B cell (primary cell): ENCODE results near the gene ARNT2. TPM values are rescaled to one million over a fixed set of nuclear protein-coding genes. Genes with fewer than 3 reads are reported as not detected.

Experiments
- ATAC-seq: fragments of 200-7000 bp; cut with Tn5 transposase; one replicate; pipeline ENCODE4 v1.10.0; 2021; ENCODE audit warnings: low read depth, mild to moderate bottlenecking, moderate number of reproducible peaks, moderate library complexity
- CTCF ChIA-PET: fragments of 350-600 bp; sonication (Branson Sonifier 250); formaldehyde crosslinking; loops from one replicate; lab custom pipeline; 2021; ENCODE audit warnings: antibody characterized with exemption, inconsistent platforms; lab: Charles Lee
- POLR2A ChIA-PET: fragments of 350-600 bp; sonication (Branson Sonifier 250); formaldehyde crosslinking; loops from one replicate; lab custom pipeline; 2021; ENCODE audit warnings: antibody characterized with exemption; lab: Charles Lee
- DNase-seq: peaks from one replicate; pipeline ENCODE4 v3.0.0; 2013
- H2AFZ ChIP-seq: 2 replicates; pipeline ENCODE4 v1.6.1; 2012; ENCODE audit warnings: mild to moderate bottlenecking, low read depth, low read length; ENCODE audit not compliant: insufficient read depth, poor library complexity, severe bottlenecking
- H3K27ac ChIP-seq, 2 donors: 1 replicate in 1 of 2; 2 replicates in 1 of 2; pipeline ENCODE4 v1.5.1; 2012 to 2013; ENCODE audit warnings: low read length in 2 of 2, mild to moderate bottlenecking in 2 of 2, moderate library complexity in 1 of 2
- H3K27me3 ChIP-seq, 4 experiments: fragments of 200-600 bp in 1 of 4; sonication (generic) in 1 of 4; replicated peaks in 1 of 4; 1 replicate in 2 of 4; 2 replicates in 2 of 4; pipeline versions ENCODE4 v1.6.1 to v1.7.0; 2013 to 2016; ENCODE audit warnings: low read length in 3 of 4, mild to moderate bottlenecking in 2 of 4, mixed read lengths in 1 of 4, moderate library complexity in 1 of 4; ENCODE audit not compliant: insufficient read depth in 4 of 4, control insufficient read depth in 3 of 4; ENCODE audit errors: control extremely low read depth in 1 of 4
- H3K36me3 ChIP-seq, 2 experiments: replicated peaks in 1 of 2; 1 replicate in 1 of 2; 2 replicates in 1 of 2; pipeline versions ENCODE4 v1.6.1 to v1.7.1; 2013; ENCODE audit warnings: low read length in 1 of 2; ENCODE audit not compliant: insufficient read depth in 2 of 2, control insufficient read depth in 1 of 2; ENCODE audit errors: control extremely low read depth in 1 of 2, extremely low read depth in 1 of 2
- H3K4me1 ChIP-seq, 2 donors: fragments of 200-600 bp in 1 of 2; sonication (generic) in 1 of 2; 1 replicate in 1 of 2; 2 replicates in 1 of 2; pipeline versions ENCODE4 v1.5.1 to v1.6.1; 2013 to 2017; ENCODE audit warnings: low read length in 2 of 2; ENCODE audit not compliant: control insufficient read depth in 2 of 2, insufficient read depth in 2 of 2
- H3K4me2 ChIP-seq: replicated peaks from 2 replicates; pipeline ENCODE3; 2012; ENCODE audit warnings: mild to moderate bottlenecking, low read depth, low read length; ENCODE audit not compliant: poor library complexity, severe bottlenecking
- H3K4me3 ChIP-seq, 5 experiments: fragments of 200-600 bp in 1 of 5; sonication (generic) in 1 of 5; 1 replicate in 3 of 5; 2 replicates in 2 of 5; pipeline versions ENCODE4 v1.5.1 to v1.7.0; 2011 to 2016; ENCODE audit warnings: low read length in 4 of 5, mild to moderate bottlenecking in 4 of 5, low read depth in 2 of 5, control low read depth in 1 of 5, moderate library complexity in 1 of 5; ENCODE audit not compliant: insufficient read depth in 1 of 5; ENCODE audit errors: control extremely low read depth in 1 of 5, extremely low read depth in 1 of 5
- H3K79me2 ChIP-seq: fragments of 200-600 bp; sonication (generic); one replicate; pipeline ENCODE4 v1.6.0; 2016; ENCODE audit warnings: low read length; ENCODE audit not compliant: control insufficient read depth, insufficient read depth
- H3K9ac ChIP-seq: fragments of 200-600 bp; sonication (generic); 2 replicates; pipeline ENCODE4 v1.6.1; 2017; ENCODE audit warnings: mild to moderate bottlenecking, low read length, moderate library complexity
- H3K9me3 ChIP-seq, 3 donors: one replicate each; pipeline versions ENCODE4 v1.6.1 to v1.7.1; 2013; ENCODE audit warnings: low read length in 2 of 3; ENCODE audit not compliant: control insufficient read depth in 2 of 3, insufficient read depth in 1 of 3; ENCODE audit errors: control extremely low read depth in 1 of 3
- H4K20me1 ChIP-seq: 2 replicates; pipeline ENCODE4 v1.6.0; 2012; ENCODE audit warnings: mild to moderate bottlenecking, low read length; ENCODE audit not compliant: insufficient read depth, control insufficient read depth, poor library complexity, severe bottlenecking
- H3K27ac Mint-ChIP-seq: one replicate; pipeline ENCODE4 v1.8.0; 2021; ENCODE audit warnings: mixed read lengths
- H3K27me3 Mint-ChIP-seq: one replicate; pipeline ENCODE4 v1.8.0; 2021; ENCODE audit warnings: mixed read lengths
- H3K4me1 Mint-ChIP-seq: one replicate; pipeline ENCODE4 v1.8.0; 2021; ENCODE audit warnings: mixed read lengths
- H3K4me3 Mint-ChIP-seq: one replicate; pipeline ENCODE4 v1.8.0; 2021; ENCODE audit warnings: mixed read lengths
- H3K9me3 Mint-ChIP-seq: one replicate; pipeline ENCODE4 v1.8.0; 2022; ENCODE audit warnings: mixed read lengths; ENCODE audit not compliant: insufficient read depth
- CTCF ChIP-seq: fragments of 200-600 bp; IDR thresholded peaks from one replicate; pipeline ENCODE4 v1.8.0; 2022; ENCODE audit warnings: antibody characterized with exemption, mild to moderate bottlenecking
- EZH2 ChIP-seq: IDR thresholded peaks from 2 replicates; pipeline ENCODE4 v1.6.1; 2012; ENCODE audit warnings: borderline replicate concordance, low read depth, mild to moderate bottlenecking, moderate library complexity, low read length; ENCODE audit not compliant: insufficient read depth, poor library complexity, severe bottlenecking
- WGBS: methylation state at CpG from one replicate; pipeline ENCODE4 v1.1.5; 2013; ENCODE audit warnings: missing lambda C conversion rate; ENCODE audit not compliant: insufficient coverage; 5-methylcytosine and 5-hydroxymethylcytosine counted together
- intact Hi-C: fragments of 100-400 bp; cut with micrococcal nuclease; formaldehyde crosslinking; loops from one replicate; pipeline ENCODE4 v1.10.0; 2022
- polyA plus RNA-seq: library from polyadenylated mRNA; depleted of rRNA; stranded (reverse); fragments of >200 nt; gene quantifications from 2 replicates; pipeline ENCODE4 v1.2.3, GENCODE V29; 2012
- total RNA-seq, 2 donors: library from RNA; stranded (reverse); fragments of 120-200 nt in 1 of 2; gene quantifications; 1 replicate in 1 of 2; 2 replicates in 1 of 2; pipeline versions ENCODE4 v1.2.3 to v1.2.4, GENCODE V29; 2013 to 2022

The ARNT2 gene
- total and polyA plus RNA-seq, 2 donors (not counting 1 experiment from before 2014, with no cell fraction given) = not detected

- H2AFZ ChIP-seq = no peak overlapping the region
Observed at GRCh38 chr15:80490431-80490990, 86.3 kb downstream of the ARNT2 start.

More at GRCh38 chr15:80490431-80490990, 86.3 kb downstream of the ARNT2 start:
- Histone ChIP-seq H3K36me3 (no peaks in the 10 kb centered on the region), H3K4me1 (no peaks in the 10 kb centered on the region), H3K4me3 (no peak overlapping the region), H3K9me3 (no peaks in the 10 kb centered on the region), H3K9ac (no peak overlapping the region), H3K27me3 (no peaks in the 10 kb centered on the region), H3K79me2 (no peaks in the 10 kb centered on the region), H3K4me2 (no peak overlapping the region), H4K20me1 (no peaks in the 10 kb centered on the region), H3K27ac (no peak overlapping the region)
- no peaks in the 10 kb centered on the region for H3K9me3 Mint-ChIP-seq
- peaks cover 3% of the 10 kb centered on the region for H3K27me3 Mint-ChIP-seq
- no peak for DNase-seq
- no peak overlapping the region for H3K4me3 Mint-ChIP-seq
- no peak for TF ChIP-seq CTCF
- TF ChIP-seq EZH2 = no peak
- peaks cover 6% of the 10 kb centered on the region for H3K4me1 Mint-ChIP-seq
- ChIA-PET CTCF (no interaction called here), POLR2A (no interaction called here)
- no peak overlapping the region for H3K27ac Mint-ChIP-seq
- no peak for ATAC-seq
- WGBS = 77% methylated on average over 9 of the region's 9 CpGs
- intact Hi-C loops = no loop called here
